K562 (cell line): Measurements from ENCODE around the gene RGS6. TPM values are rescaled to one million over a fixed set of nuclear protein-coding genes. Genes with fewer than 3 reads are reported as not detected.

ENCODE experiments used
- ATAC-seq: fragments of 200-7000 bp; cut with Tn5 transposase; 3 replicates; pipeline ENCODE4 v1.9.1; 2020; ENCODE audit warnings: moderate library complexity
- BruUV-seq: library from RNA; stranded (reverse); fragments of 400-500 nt; replicated peaks from 2 replicates; lab custom pipeline; 2021; lab: Mats Ljungman, UMichigan
- CTCF ChIA-PET: fragments of 300-600 bp; formaldehyde crosslinking; extraction: SDS; loops from one replicate; lab custom pipeline; 2021; ENCODE audit warnings: low intra/inter-chr PET ratio; lab: Yijun Ruan, JAX
- POLR2A ChIA-PET: fragments of 300-600, 350-650 bp; sonication (Branson Sonifier 250); formaldehyde crosslinking; extraction: SDS; loops from one replicate; lab custom pipeline; 2021; ENCODE audit warnings: antibody characterized with exemption, inconsistent platforms; lab: Yijun Ruan, JAX
- DNase-seq, 4 experiments: peaks; one replicate each; pipeline versions ENCODE4 v3.0.0 to v3.0.0-alpha.2; 2011 to 2018; ENCODE audit warnings: low spot score in 3 of 4, mixed read lengths in 3 of 4; ENCODE audit errors: extremely low read depth in 1 of 4
- FAIRE-seq: peaks from 2 replicates; lab custom pipeline; 2011; peaks lifted over from hg19 to GRCh38; lab: Jason Lieb, UNC
- H2AFZ ChIP-seq: 2 replicates; pipeline ENCODE4 v1.6.0; 2011; ENCODE audit warnings: low read depth, low read length, control low read depth, inconsistent platforms
- H3K27ac ChIP-seq: fragments of 200-600 bp; 3 replicates; pipeline ENCODE4 v1.8.0; 2011; ENCODE audit warnings: low read depth, mild to moderate bottlenecking, control low read depth, inconsistent platforms, low read length, moderate library complexity, mixed read lengths; ENCODE audit errors: extremely low read depth
- H3K27me3 ChIP-seq, 2 experiments: fragments of 300-600 bp in 1 of 2; 2 replicates in 1 of 2; 3 replicates in 1 of 2; pipeline versions ENCODE4 v1.6.0 to v1.8.0; 2011; ENCODE audit warnings: inconsistent platforms in 2 of 2, low read length in 2 of 2, mild to moderate bottlenecking in 1 of 2, mixed read lengths in 1 of 2, moderate library complexity in 1 of 2; ENCODE audit not compliant: control insufficient read depth in 2 of 2, insufficient read depth in 2 of 2
- H3K36me3 ChIP-seq: fragments of 300-600 bp; 3 replicates; pipeline ENCODE4 v1.8.0; 2011; ENCODE audit warnings: mild to moderate bottlenecking, low read length, inconsistent platforms; ENCODE audit not compliant: control insufficient read depth, insufficient read depth
- H3K4me1 ChIP-seq, 2 experiments: fragments of 200-600 bp in 1 of 2; replicated peaks in 1 of 2; 2 replicates in 1 of 2; 3 replicates in 1 of 2; pipeline versions ENCODE4 v1.5.1 to v1.8.0; 2011; ENCODE audit warnings: inconsistent platforms in 2 of 2, low read length in 2 of 2, mild to moderate bottlenecking in 1 of 2, mixed read lengths in 1 of 2, moderate library complexity in 1 of 2; ENCODE audit not compliant: control insufficient read depth in 2 of 2, insufficient read depth in 2 of 2
- H3K4me2 ChIP-seq: 2 replicates; pipeline ENCODE4 v1.6.1; 2011; ENCODE audit warnings: low read length, control low read depth, inconsistent platforms, mixed read lengths; ENCODE audit not compliant: insufficient read depth
- H3K4me3 ChIP-seq: fragments of 200-600 bp; sonication (generic), shearing (Covaris generic); 2 replicates; pipeline ENCODE4 v1.5.1; 2016; ENCODE audit warnings: control low read depth, inconsistent platforms
- H3K79me2 ChIP-seq: fragments of 200-600 bp; 3 replicates; pipeline ENCODE4 v1.8.0; 2011; ENCODE audit warnings: low read length, inconsistent platforms; ENCODE audit not compliant: control insufficient read depth, insufficient read depth
- H3K9ac ChIP-seq, 2 experiments: 2 replicates each; pipeline versions ENCODE4 v1.6.0 to v1.6.1; 2011; ENCODE audit warnings: low read depth in 2 of 2, low read length in 2 of 2, control low read depth in 1 of 2, inconsistent platforms in 1 of 2, mild to moderate bottlenecking in 1 of 2, mixed read lengths in 1 of 2; ENCODE audit not compliant: insufficient read depth in 1 of 2
- H3K9me1 ChIP-seq: one replicate; pipeline ENCODE4 v1.6.0; 2011; ENCODE audit warnings: inconsistent platforms, mild to moderate bottlenecking, low read length, moderate library complexity; ENCODE audit not compliant: control insufficient read depth, insufficient read depth
- H3K9me3 ChIP-seq: replicated peaks from 2 replicates; pipeline ENCODE4 v1.5.1; 2011; ENCODE audit warnings: low read depth, low read length, inconsistent platforms; ENCODE audit not compliant: control insufficient read depth, insufficient read depth
- H4K20me1 ChIP-seq: replicated peaks from 2 replicates; pipeline ENCODE4 v1.6.1; 2011; ENCODE audit warnings: low read length, inconsistent platforms, mixed read lengths; ENCODE audit not compliant: control insufficient read depth, insufficient read depth
- ETS2 ChIP-seq: IDR thresholded peaks from 2 replicates; pipeline ENCODE4 v1.6.1; 2016; ENCODE audit warnings: borderline replicate concordance, missing genetic modification characterization, mild to moderate bottlenecking, moderate library complexity, missing compliant biosample characterization; ENCODE audit not compliant: poor library complexity, severe bottlenecking
- RBM15 ChIP-seq: fragments of 200-400 bp; formaldehyde crosslinking; IDR thresholded peaks from 2 replicates; pipeline ENCODE4 v1.6.1; 2018; ENCODE audit warnings: mild to moderate bottlenecking, low read length, moderate library complexity; ENCODE audit not compliant: insufficient read depth
- ZBTB40 ChIP-seq, 2 experiments: fragments of 450-650 bp in 1 of 2; sonication (generic) in 1 of 2; formaldehyde crosslinking in 1 of 2; IDR thresholded peaks; 2 replicates each; pipeline versions ENCODE4 v1.7.1 to v1.9.0; 2016 to 2022; ENCODE audit warnings: inconsistent platforms in 1 of 2, mild to moderate bottlenecking in 1 of 2, missing genetic modification reagents in 1 of 2
- in situ Hi-C: fragments of 300-500 bp; cut with MboI; formaldehyde crosslinking; loops from 4 replicates; pipeline ENCODE4 v1.15.0; 2018; ENCODE audit warnings: inconsistent platforms, mixed read lengths
- intact Hi-C: fragments of 100-400 bp; cut with micrococcal nuclease; formaldehyde crosslinking; loops from 2 replicates; pipeline ENCODE4 v1.14.2; 2022
- polyA plus RNA-seq, 8 experiments: library from polyadenylated mRNA; depleted of rRNA in 4 of 8; stranded (reverse) in 5 of 8; unstranded in 3 of 8; fragments of >200 nt; fragmentation: Nextera tagmentation in 2 of 8; fragmentation: Illumina TruSeq in 1 of 8; extraction: Ambion mirVana in 2 of 8; extraction: Trizol in 1 of 8; gene quantifications; 2 replicates each; pipeline versions ENCODE4 v1.2.1 to v1.2.3, GENCODE V29; 2011 to 2014; ENCODE audit warnings: inconsistent platforms in 1 of 8, missing spikeins in 1 of 8
- total RNA-seq, 7 experiments: library from RNA; depleted of rRNA in 6 of 7; stranded (reverse); fragments of >200 nt in 6 of 7; fragmentation: Illumina TruSeq in 2 of 7; extraction: Trizol in 2 of 7; gene quantifications; 2 replicates each; pipeline versions ENCODE4 v1.2.1 to v1.2.3, GENCODE V29; 2011 to 2021; ENCODE audit warnings: low replicate concordance in 1 of 7

RGS6 gene
- total and polyA plus RNA-seq, 9 of the 15 experiments (the other 6 are each of a cell fraction or from before 2014, with no cell fraction given), result not detected

GRCh38 chr14:72017290-72017689 lies 85.1 kb downstream of the RGS6 start:
- Histone ChIP-seq H3K27ac (no peak overlapping the region), H3K4me1 (no peaks in the 10 kb centered on the region), H3K4me2 (no peak overlapping the region), H3K36me3 (no peaks in the 10 kb centered on the region), H4K20me1 (no peaks in the 10 kb centered on the region), H3K9ac (no peak overlapping the region), H3K9me3 (no peaks in the 10 kb centered on the region), H3K79me2 (no peaks in the 10 kb centered on the region), H3K4me3 (no peak overlapping the region), H3K9me1 (no peaks in the 10 kb centered on the region), H3K27me3 (no peaks in the 10 kb centered on the region), H2AFZ (no peak overlapping the region)
- no TSS peak for BruUV-seq
- FAIRE-seq (no peak), DNase-seq (no peak), ATAC-seq (no peak)
- intact Hi-C loops (no loop called here), in situ Hi-C loops (no loop called here)
- CTCF ChIA-PET, result no interaction called here
- TF ChIP-seq ZBTB40 (IDR thresholded peaks at IDR 0.05), result peak; percentile 66
- no peak for TF ChIP-seq ZBTB40 (CRISPR knock-in tag; IDR thresholded peaks at IDR 0.05)
- no peak for TF ChIP-seq ETS2
- TF ChIP-seq RBM15, result no peak
- POLR2A ChIA-PET, result no interaction called here
